H9 (cell line): ENCODE measurements around the gene BIN1. TPM values are rescaled to one million over a fixed set of nuclear protein-coding genes. Genes with fewer than 3 reads are reported as not detected.

Source experiments
- DNase-seq: peaks from one replicate; pipeline ENCODE4 v3.0.0-alpha.2; 2017
- H2AFZ ChIP-seq: one replicate; pipeline ENCODE4 v1.6.1; 2013; ENCODE audit warnings: mild to moderate bottlenecking, low read length, control low read depth, moderate library complexity
- H2AK5ac ChIP-seq: 2 replicates; pipeline ENCODE4 v1.6.1; 2013; ENCODE audit warnings: low read length, control low read depth, mixed read lengths; ENCODE audit not compliant: insufficient read length
- H2BK120ac ChIP-seq: one replicate; pipeline ENCODE4 v1.6.1; 2013; ENCODE audit warnings: low read depth, mild to moderate bottlenecking, low read length, control low read depth, inconsistent platforms; ENCODE audit not compliant: poor library complexity, severe bottlenecking
- H2BK12ac ChIP-seq: 2 replicates; pipeline ENCODE4 v1.6.1; 2013; ENCODE audit warnings: low read length, control low read depth, mixed read lengths, low read depth; ENCODE audit not compliant: insufficient read length
- H2BK15ac ChIP-seq: 2 replicates; pipeline ENCODE4 v1.6.1; 2013; ENCODE audit warnings: low read depth, low read length, control low read depth
- H2BK20ac ChIP-seq: one replicate; pipeline ENCODE4 v1.6.1; 2013; ENCODE audit warnings: low read depth, mild to moderate bottlenecking, low read length, control low read depth, inconsistent platforms; ENCODE audit not compliant: poor library complexity, severe bottlenecking
- H2BK5ac ChIP-seq: 2 replicates; pipeline ENCODE4 v1.6.1; 2013; ENCODE audit warnings: low read length, control low read depth, mixed read lengths; ENCODE audit not compliant: insufficient read length
- H3K14ac ChIP-seq: 2 replicates; pipeline ENCODE4 v1.6.1; 2013; ENCODE audit warnings: low read length, control low read depth; ENCODE audit not compliant: insufficient read depth
- H3K18ac ChIP-seq: 2 replicates; pipeline ENCODE4 v1.6.1; 2013; ENCODE audit warnings: low read depth, mild to moderate bottlenecking, mixed read lengths, low read length, control low read depth; ENCODE audit not compliant: insufficient read length
- H3K23ac ChIP-seq: 2 replicates; pipeline ENCODE4 v1.6.1; 2013; ENCODE audit warnings: low read length, control low read depth, mixed read lengths, low read depth; ENCODE audit not compliant: insufficient read length
- H3K23me2 ChIP-seq: 2 replicates; pipeline ENCODE4 v1.6.1; 2013; ENCODE audit warnings: low read depth, mild to moderate bottlenecking, mixed read lengths, low read length, control low read depth; ENCODE audit not compliant: insufficient read length, poor library complexity, severe bottlenecking
- H3K27ac ChIP-seq: 2 replicates; pipeline ENCODE4 v1.5.1; 2013; ENCODE audit warnings: low read length, control low read depth, mixed read lengths, low read depth; ENCODE audit not compliant: insufficient read length
- H3K27me3 ChIP-seq: 2 replicates; pipeline ENCODE4 v1.6.1; 2013; ENCODE audit warnings: low read length, control low read depth, inconsistent platforms; ENCODE audit not compliant: insufficient read depth
- H3K4ac ChIP-seq: 2 replicates; pipeline ENCODE4 v1.6.1; 2013; ENCODE audit warnings: low read depth, mild to moderate bottlenecking, control low read depth, inconsistent platforms, low read length, moderate library complexity
- H3K4me1 ChIP-seq: 2 replicates; pipeline ENCODE4 v1.6.1; 2013; ENCODE audit warnings: low read length, control low read depth, inconsistent platforms; ENCODE audit not compliant: insufficient read depth
- H3K4me2 ChIP-seq: 2 replicates; pipeline ENCODE4 v1.6.1; 2013; ENCODE audit warnings: low read length, control low read depth, mixed read lengths; ENCODE audit not compliant: insufficient read length, insufficient read depth
- H3K56ac ChIP-seq: 2 replicates; pipeline ENCODE4 v1.6.1; 2013; ENCODE audit warnings: low read depth, mild to moderate bottlenecking, mixed read lengths, low read length, control low read depth; ENCODE audit not compliant: insufficient read length
- H3K79me1 ChIP-seq: 2 replicates; pipeline ENCODE4 v1.6.1; 2013; ENCODE audit warnings: low read depth, mild to moderate bottlenecking, moderate library complexity, low read length, control low read depth, inconsistent platforms; ENCODE audit not compliant: insufficient read depth, poor library complexity, severe bottlenecking
- H3K79me2 ChIP-seq: 2 replicates; pipeline ENCODE4 v1.6.1; 2013; ENCODE audit warnings: low read length, control low read depth, inconsistent platforms; ENCODE audit not compliant: insufficient read depth
- H3K9ac ChIP-seq: 2 replicates; pipeline ENCODE4 v1.6.1; 2013; ENCODE audit warnings: low read length, control low read depth, mixed read lengths; ENCODE audit not compliant: insufficient read length; ENCODE audit errors: extremely low read depth
- H3K9me3 ChIP-seq: one replicate; pipeline ENCODE4 v1.6.1; 2013; ENCODE audit warnings: low read depth, low read length, inconsistent platforms; ENCODE audit not compliant: control insufficient read depth
- H3T11ph ChIP-seq: one replicate; pipeline ENCODE4 v1.6.1; 2013; ENCODE audit warnings: mild to moderate bottlenecking, low read length, control low read depth, inconsistent platforms
- H4K20me1 ChIP-seq: one replicate; pipeline ENCODE4 v1.6.1; 2013; ENCODE audit not compliant: control insufficient read depth, insufficient read length, insufficient read depth
- H4K5ac ChIP-seq: 2 replicates; pipeline ENCODE4 v1.6.1; 2013; ENCODE audit warnings: low read depth, mild to moderate bottlenecking, mixed read lengths, low read length, control low read depth; ENCODE audit not compliant: insufficient read length
- H4K8ac ChIP-seq: replicated peaks from 2 replicates; pipeline ENCODE4 v1.6.1; 2013; ENCODE audit warnings: low read length, control low read depth, mixed read lengths, low read depth; ENCODE audit not compliant: insufficient read length
- H4K91ac ChIP-seq: 2 replicates; pipeline ENCODE4 v1.6.1; 2013; ENCODE audit warnings: low read depth, mild to moderate bottlenecking, moderate library complexity, mixed read lengths, low read length, control low read depth; ENCODE audit not compliant: insufficient read length
- H3K27ac Mint-ChIP-seq, 3 experiments: 2 replicates in 2 of 3; 3 replicates in 1 of 3; pipeline ENCODE4 v1.8.0; 2020 to 2021; ENCODE audit warnings: mixed read lengths in 3 of 3, mild to moderate bottlenecking in 1 of 3, moderate library complexity in 1 of 3
- H3K27me3 Mint-ChIP-seq: 2 replicates; pipeline ENCODE4 v1.8.0; 2021; ENCODE audit warnings: low read depth, mild to moderate bottlenecking, moderate library complexity, mixed read lengths
- H3K36me3 Mint-ChIP-seq, 3 experiments: 2 replicates in 2 of 3; 3 replicates in 1 of 3; pipeline ENCODE4 v1.8.0; 2020 to 2021; ENCODE audit warnings: low read depth in 3 of 3, mixed read lengths in 3 of 3; ENCODE audit not compliant: insufficient read depth in 1 of 3
- H3K4me1 Mint-ChIP-seq, 2 experiments: 2 replicates each; pipeline ENCODE4 v1.8.0; 2020; ENCODE audit warnings: mixed read lengths in 2 of 2
- H3K4me3 Mint-ChIP-seq, 2 experiments: 2 replicates in 1 of 2; 3 replicates in 1 of 2; pipeline ENCODE4 v1.8.0; 2020 to 2021; ENCODE audit warnings: mild to moderate bottlenecking in 2 of 2, mixed read lengths in 2 of 2, moderate library complexity in 1 of 2
- H3K9me3 Mint-ChIP-seq, 2 experiments: 2 replicates in 1 of 2; 3 replicates in 1 of 2; pipeline ENCODE4 v1.8.0; 2020; ENCODE audit warnings: mild to moderate bottlenecking in 2 of 2, mixed read lengths in 2 of 2, moderate library complexity in 1 of 2
- WGBS: extraction: QIAGEN DNeasy Blood & Tissue Kit; methylation state at CpG from one replicate; pipeline ENCODE4 v1.1.7; 2013; ENCODE audit warnings: missing lambda C conversion rate, low lambda C conversion rate, mixed read lengths; ENCODE audit not compliant: insufficient read length; ENCODE audit errors: extremely low coverage; 5-methylcytosine and 5-hydroxymethylcytosine counted together
- total RNA-seq: library from RNA; stranded (reverse); gene quantifications from 2 replicates; pipeline ENCODE4 v1.2.1, GENCODE V29; 2021
- TF ChIP-seq, protein P1 (sequence below): fragments of 200-600 bp; sonication (generic); conservative IDR thresholded peaks from 3 replicates; pipeline ENCODE4 v1.8.0; 2021; ENCODE audit warnings: antibody characterized with exemption, mild to moderate bottlenecking

The BIN1 gene
- total RNA-seq, 1 experiment from 2014 or later, result 32.0 TPM

DNA sequence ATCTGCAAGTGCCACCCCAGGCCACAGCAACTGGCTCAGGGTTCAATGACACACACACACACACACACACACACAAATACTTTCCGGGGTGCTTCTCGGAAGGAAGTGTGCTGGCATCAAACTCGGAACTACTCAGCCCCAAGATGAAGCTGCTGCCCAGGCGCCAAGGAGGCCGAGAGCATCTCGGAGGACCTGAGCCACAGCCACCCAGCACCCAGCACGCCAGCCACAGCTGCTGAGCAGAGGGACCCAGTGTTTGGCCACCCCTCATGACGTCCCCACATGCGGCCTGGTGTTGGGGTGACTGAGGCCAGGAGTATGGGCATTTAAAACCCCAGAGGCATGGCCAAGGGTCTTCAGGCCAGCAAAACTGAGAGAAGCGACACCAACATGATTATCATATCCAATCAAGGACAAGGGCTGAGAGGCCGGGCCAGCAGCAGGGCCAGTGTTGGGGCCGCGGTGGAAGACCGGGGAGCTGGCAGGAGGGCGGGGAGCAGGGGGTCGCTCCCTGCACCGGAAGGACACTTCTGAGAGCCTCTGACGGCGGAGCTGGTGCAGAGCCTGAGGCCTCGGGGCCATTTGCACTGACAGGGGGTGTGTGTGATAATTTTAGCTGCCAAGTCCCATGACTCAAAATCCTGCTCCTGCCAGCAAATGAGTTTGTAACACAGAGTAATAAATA is 61.8 kb downstream of the BIN1 start:
- no peak overlapping the region for H2BK120ac ChIP-seq
- H3K9me3 Mint-ChIP-seq, result no peaks in the 10 kb centered on the region

More for the DNA sequence above, 61.8 kb downstream of the BIN1 start:
- no peak overlapping the region for H3K4ac ChIP-seq
- Mint-ChIP-seq H3K4me1 (peaks cover 2 to 6% of the 10 kb centered on the region in 2 experiments; a peak in 3 of 4 replicates), H3K27ac (no peak overlapping the region), H3K36me3 (peaks cover 0 to 4% (median 0%) of the 10 kb centered on the region in 3 experiments; a peak in 2 of 7 replicates), H3K4me3 (no peak overlapping the region), H3K27me3 (peaks cover 3% of the 10 kb centered on the region; the same call in 1 of the 2 replicates)
- H2BK5ac ChIP-seq, result no peak overlapping the region
- no peak overlapping the region for H3K9ac ChIP-seq
- no peak overlapping the region for H3K27ac ChIP-seq
- H3K23me2 ChIP-seq, result no peaks in the 10 kb centered on the region
- no peak overlapping the region for H3T11ph ChIP-seq
- H4K20me1 ChIP-seq, result no peaks in the 10 kb centered on the region
- no peaks in the 10 kb centered on the region for H3K27me3 ChIP-seq
- no peak overlapping the region for H2BK20ac ChIP-seq
- no peak overlapping the region for H3K23ac ChIP-seq
- H3K18ac ChIP-seq, result no peak overlapping the region
- H3K4me1 ChIP-seq, result no peaks in the 10 kb centered on the region; the same call in 1 of the 2 replicates
- H3K79me2 ChIP-seq, result no peaks in the 10 kb centered on the region
- no peak overlapping the region for H3K4me2 ChIP-seq
- no peak for DNase-seq
- WGBS, result no CpG with 5 or more reads among the region's 20 CpGs
- no peak overlapping the region for H4K91ac ChIP-seq
- no peaks in the 10 kb centered on the region for H3K9me3 ChIP-seq
- TF ChIP-seq, protein P1, sequence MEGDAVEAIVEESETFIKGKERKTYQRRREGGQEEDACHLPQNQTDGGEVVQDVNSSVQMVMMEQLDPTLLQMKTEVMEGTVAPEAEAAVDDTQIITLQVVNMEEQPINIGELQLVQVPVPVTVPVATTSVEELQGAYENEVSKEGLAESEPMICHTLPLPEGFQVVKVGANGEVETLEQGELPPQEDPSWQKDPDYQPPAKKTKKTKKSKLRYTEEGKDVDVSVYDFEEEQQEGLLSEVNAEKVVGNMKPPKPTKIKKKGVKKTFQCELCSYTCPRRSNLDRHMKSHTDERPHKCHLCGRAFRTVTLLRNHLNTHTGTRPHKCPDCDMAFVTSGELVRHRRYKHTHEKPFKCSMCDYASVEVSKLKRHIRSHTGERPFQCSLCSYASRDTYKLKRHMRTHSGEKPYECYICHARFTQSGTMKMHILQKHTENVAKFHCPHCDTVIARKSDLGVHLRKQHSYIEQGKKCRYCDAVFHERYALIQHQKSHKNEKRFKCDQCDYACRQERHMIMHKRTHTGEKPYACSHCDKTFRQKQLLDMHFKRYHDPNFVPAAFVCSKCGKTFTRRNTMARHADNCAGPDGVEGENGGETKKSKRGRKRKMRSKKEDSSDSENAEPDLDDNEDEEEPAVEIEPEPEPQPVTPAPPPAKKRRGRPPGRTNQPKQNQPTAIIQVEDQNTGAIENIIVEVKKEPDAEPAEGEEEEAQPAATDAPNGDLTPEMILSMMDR, result no peak
- H3K79me1 ChIP-seq, result no peaks in the 10 kb centered on the region
- H3K56ac ChIP-seq, result no peak overlapping the region
- H2AK5ac ChIP-seq, result no peak overlapping the region
- no peak overlapping the region for H2BK15ac ChIP-seq
- no peak overlapping the region for H2AFZ ChIP-seq
- no peak overlapping the region for H2BK12ac ChIP-seq
- H4K5ac ChIP-seq, result no peak overlapping the region
- peak overlapping the region; percentile 41; the same call in 1 of the 2 replicates for H3K14ac ChIP-seq
- no peak overlapping the region for H4K8ac ChIP-seq
